GM18505 (cell line): ENCODE measurements around the gene SCN9A.

Experiments used
- ATAC-seq: cut with Tn5 transposase; IDR thresholded peaks from one replicate; pipeline ENCODE4 v1.9.1; 2021; ENCODE audit not compliant: unreplicated experiment
- POLR2A ChIP-seq: IDR thresholded peaks from 4 replicates; pipeline ENCODE4 v1.6.1; 2011; ENCODE audit warnings: borderline replicate concordance; ENCODE audit not compliant: insufficient read depth, insufficient read length; ENCODE audit errors: extremely low read depth

SCN9A gene

GRCh38 chr2:166285215-166285614 is 90.5 kb downstream of the SCN9A start:
- ATAC-seq = no peak
- no peak for TF ChIP-seq POLR2A

GRCh38 chr2:166284359-166284758 is 91.4 kb downstream of the SCN9A start:
- no peak for TF ChIP-seq POLR2A
- no peak for ATAC-seq

DNA sequence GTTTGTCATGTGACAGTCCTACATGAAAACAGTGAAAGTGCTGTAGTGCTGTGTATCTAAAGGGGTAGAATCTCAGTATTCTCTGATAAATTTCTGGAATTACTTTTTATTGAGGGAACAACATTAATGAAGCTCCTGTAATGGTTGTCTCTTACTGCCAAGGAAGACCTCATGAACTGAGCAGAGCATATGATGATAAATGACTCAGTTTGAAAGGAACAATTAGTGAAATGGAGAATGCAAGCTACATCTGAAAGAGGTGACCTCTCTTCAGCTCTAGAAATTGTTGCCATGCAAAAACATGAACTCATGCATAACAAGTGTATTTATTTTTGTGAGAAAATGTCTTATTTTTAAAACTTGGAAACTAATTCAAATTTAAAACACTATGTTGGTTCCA is 93.6 kb downstream of the SCN9A start:
- no peak for TF ChIP-seq POLR2A
- ATAC-seq = no peak

DNA sequence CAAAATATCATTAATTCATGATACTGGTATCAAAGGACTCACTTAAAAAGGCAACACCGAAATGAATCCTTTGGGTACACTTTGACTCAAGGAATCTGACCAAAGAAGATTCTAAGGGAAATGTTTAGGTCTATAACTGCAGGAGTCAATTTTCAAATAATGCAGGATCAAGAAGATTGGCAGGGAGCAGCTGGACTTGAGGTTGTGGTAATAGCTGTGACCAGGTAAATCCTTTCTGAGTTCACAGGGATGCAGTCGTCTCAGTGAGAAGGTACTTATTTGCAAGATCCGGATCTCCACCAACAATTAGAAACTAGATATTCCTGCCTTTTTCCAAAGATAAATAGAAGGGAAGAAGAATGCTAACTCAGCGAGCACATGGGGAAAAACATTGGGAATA is 96.9 kb downstream of the SCN9A start:
- TF ChIP-seq POLR2A = no peak

GRCh38 chr2:166270376-166270775 is 105.4 kb downstream of the SCN9A start:
- ATAC-seq = no peak
- TF ChIP-seq POLR2A = no peak

More for the DNA sequence above, 96.9 kb downstream of the SCN9A start:
- ATAC-seq = no peak

- ATAC-seq = no peak
- TF ChIP-seq POLR2A = no peak
These were observed 106.4 kb downstream of the SCN9A start for GRCh38 chr2:166269322-166269721.

DNA sequence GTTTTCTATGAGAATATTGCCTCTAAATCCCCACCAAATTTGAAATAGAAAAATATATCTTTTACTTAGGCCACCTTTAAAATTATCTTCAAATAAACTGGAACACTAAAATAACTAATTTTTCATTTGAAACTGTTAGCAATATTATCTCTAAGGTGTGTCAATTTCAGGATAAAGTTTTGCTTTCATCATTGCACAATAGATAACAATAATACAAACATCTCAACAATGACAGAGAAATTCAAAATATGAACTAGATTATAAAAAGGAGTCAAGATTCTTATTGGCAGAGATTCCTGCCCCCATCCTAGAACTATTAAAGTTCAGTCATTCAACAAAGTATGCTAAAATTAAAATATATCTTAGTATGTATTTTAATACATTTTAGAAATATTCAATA is 117.9 kb downstream of the SCN9A start:
- ATAC-seq = no peak
- no peak for TF ChIP-seq POLR2A

- ATAC-seq = no peak
- TF ChIP-seq POLR2A = no peak
These were observed 118.8 kb downstream of the SCN9A start for GRCh38 chr2:166256896-166257295.

DNA sequence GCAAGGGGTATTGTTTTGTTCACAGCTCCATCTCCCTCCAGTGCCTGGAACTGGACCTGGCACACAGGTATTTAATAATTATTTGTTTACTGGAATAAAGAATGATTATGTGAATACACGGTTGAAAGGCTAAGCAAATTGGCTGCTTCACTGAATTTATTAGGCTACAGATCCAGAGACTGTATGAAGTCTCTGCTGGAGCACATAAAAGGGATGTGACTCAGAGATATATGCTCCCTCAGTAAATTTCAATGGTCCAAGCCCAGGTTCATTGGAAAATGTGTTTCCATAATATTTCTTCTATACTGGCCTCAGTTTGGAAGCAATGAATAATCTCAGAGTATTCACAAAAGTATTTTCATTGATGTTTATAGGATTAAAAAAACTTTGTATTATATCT is 126.4 kb downstream of the SCN9A start:
- TF ChIP-seq POLR2A = no peak
- ATAC-seq = no peak

- ATAC-seq = no peak
- no peak for TF ChIP-seq POLR2A
These were observed 128.8 kb downstream of the SCN9A start for GRCh38 chr2:166246901-166247300.

GRCh38 chr2:166242309-166242708 is 133.4 kb downstream of the SCN9A start:
- no peak for TF ChIP-seq POLR2A
- ATAC-seq = no peak

DNA sequence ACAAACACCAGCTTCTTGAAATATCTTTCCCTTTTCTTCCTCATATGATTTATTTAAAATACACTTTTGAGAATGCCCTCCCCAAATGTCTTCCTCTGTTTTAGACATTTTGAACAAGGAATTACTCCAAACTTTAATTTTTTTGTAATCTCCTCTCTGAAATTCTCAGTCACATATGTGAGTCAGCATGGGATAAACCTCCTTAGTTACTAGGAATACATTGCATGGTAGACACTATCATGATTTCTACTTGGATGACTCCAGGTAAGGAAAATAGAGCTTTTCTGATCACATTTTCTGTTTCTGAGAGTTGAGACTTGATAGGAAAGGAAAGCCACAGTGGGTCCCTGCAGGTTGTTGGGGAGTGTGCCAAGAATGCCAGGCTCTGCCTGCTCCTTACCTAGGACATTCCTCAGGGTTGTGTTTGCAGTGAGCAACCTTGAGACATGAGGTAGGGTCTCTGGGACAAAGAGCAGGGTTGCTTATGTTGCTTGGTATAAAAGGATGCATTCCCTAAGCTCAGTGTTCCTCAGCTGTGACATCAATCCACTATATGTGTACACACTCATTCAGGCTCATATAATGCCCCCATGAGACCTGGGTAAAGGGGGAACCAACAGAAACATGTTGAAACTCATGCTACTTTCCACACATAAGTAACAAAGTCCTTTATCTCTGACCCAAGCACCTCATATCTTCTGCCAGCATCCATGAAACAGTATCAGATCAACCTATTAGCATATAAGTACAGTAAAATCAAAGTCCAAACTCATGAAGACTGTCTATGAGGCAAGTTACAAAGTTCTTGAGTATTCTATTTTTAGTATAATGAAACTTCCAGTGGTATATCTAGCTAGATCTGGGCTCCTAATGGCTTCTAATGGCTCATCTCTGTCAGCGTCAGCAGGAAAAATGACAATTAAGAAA is 135.1 kb downstream of the SCN9A start:
- TF ChIP-seq POLR2A = no peak
- ATAC-seq = no peak

DNA sequence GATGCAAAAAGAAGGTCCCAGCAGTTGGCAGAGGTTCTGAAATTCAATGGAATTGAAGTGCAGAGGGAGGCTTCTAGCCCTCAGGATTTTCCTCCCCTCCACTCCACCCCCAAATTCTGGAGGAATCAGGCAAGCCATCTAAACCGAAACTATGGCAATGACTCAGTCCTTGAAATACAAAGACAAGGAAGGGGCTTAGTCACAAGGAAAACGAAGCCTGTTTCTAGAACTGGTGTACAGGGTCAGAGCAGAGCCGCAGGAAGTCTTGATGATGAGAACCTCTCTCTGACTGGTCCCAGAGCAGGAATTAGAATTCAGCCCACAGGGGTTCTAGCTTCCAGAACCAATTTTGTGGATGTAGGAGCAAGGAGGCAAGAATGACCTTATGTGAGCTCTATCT is 136.2 kb downstream of the SCN9A start:
- no peak for ATAC-seq
- no peak for TF ChIP-seq POLR2A

- no peak for TF ChIP-seq POLR2A
- ATAC-seq = no peak
These were observed 137.6 kb downstream of the SCN9A start for GRCh38 chr2:166238176-166238575.
